Upper lobe of right lung (tissue), 1 donor: Measurements from ENCODE around the gene GDPD5. TPM values are rescaled to one million over a fixed set of nuclear protein-coding genes. Genes with fewer than 3 reads are reported as not detected.

Experiments
- ATAC-seq: fragments of 200-7000 bp; cut with Tn5 transposase; one replicate; pipeline ENCODE4 v1.9.1; 2020; ENCODE audit warnings: mild to moderate bottlenecking, moderate library complexity
- DNase-seq: peaks from one replicate; pipeline ENCODE4 v3.0.0-alpha.2; 2020
- H3K27ac ChIP-seq: fragments of 200-600 bp; one replicate; pipeline ENCODE4 v1.8.0; 2022
- H3K27me3 ChIP-seq: fragments of 200-600 bp; one replicate; pipeline ENCODE4 v1.8.0; 2022; ENCODE audit warnings: mild to moderate bottlenecking
- H3K36me3 ChIP-seq: fragments of 200-600 bp; one replicate; pipeline ENCODE4 v1.8.0; 2022
- H3K4me1 ChIP-seq: fragments of 200-600 bp; one replicate; pipeline ENCODE4 v1.8.0; 2022
- H3K4me3 ChIP-seq: fragments of 200-600 bp; one replicate; pipeline ENCODE4 v1.8.0; 2022; ENCODE audit warnings: mild to moderate bottlenecking
- H3K9me3 ChIP-seq: fragments of 200-600 bp; one replicate; pipeline ENCODE4 v1.8.0; 2022
- intact Hi-C: fragments of 100-400 bp; cut with DNase I; formaldehyde crosslinking; loops from one replicate; pipeline ENCODE4 v1.11.0; 2022
- total RNA-seq: library from RNA; stranded (reverse); fragmentation: NEBNext Ultra II Directional; extraction: Animal tissue kit (Norgen Biotek cat#: 25700); gene quantifications from one replicate; pipeline ENCODE4 v1.2.1, GENCODE V29; 2021
- TF ChIP-seq, protein P1 (sequence below): fragments of 200-600 bp; IDR thresholded peaks from one replicate; pipeline ENCODE4 v1.8.0; 2022; ENCODE audit warnings: antibody characterized with exemption
- donor health status: DM: no; HTN: yes; CAD: no; lungs with severe emphysema.

GDPD5 gene
- total RNA-seq, 1 donor from 2014 or later, result 19.3 TPM

DNA sequence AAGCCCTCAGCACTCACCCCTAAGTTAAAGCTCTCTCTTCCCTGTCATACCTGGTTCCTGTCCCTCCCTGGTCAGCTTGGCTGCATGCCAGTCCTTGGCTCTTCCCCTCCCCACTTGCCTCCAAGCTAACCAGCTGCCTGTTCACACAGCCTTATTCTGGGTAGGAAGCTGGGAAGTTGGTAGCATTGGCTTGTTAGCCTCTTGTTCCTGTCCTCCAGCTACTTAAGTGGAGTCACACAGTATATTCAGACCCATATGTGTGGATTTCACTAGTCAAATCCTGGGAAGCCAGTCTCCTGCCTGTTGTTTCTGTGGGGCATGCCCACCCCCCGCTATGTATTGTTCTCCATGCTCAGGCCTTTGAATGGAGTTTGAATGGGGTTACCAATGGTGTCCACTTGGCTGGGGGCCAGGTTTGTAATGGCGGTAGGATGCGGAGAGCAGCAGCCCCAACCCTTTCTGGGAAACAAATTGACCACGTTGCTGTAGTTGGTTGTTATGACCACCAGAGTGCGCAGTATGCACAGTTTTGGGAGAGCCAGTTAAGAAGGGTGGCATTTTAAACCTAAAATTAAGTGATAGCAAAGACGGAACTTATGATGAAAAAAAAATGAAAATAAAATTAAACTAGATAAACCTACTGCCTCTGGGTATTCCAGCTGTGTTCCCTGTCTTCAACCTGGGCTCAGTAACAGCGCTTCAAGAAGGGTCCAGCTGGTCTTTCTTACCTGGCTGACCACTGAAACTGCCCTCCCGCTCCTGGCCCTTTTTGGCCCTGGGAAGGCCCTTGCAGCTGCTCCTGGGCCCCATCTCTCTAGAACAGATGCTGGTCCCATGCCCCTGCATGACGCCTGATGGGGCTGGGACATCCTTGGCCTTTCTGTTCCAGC is 137.1 kb downstream of the GDPD5 start:
- DNase-seq (peak; percentile 76), ATAC-seq (peak; percentile 86)
- H3K4me3 ChIP-seq, result no peak overlapping the region
- intact Hi-C loops, result no loop called here
- H3K27me3 ChIP-seq, result no peaks in the 10 kb centered on the region
- no peaks in the 10 kb centered on the region for H3K9me3 ChIP-seq
- TF ChIP-seq, protein P1, sequence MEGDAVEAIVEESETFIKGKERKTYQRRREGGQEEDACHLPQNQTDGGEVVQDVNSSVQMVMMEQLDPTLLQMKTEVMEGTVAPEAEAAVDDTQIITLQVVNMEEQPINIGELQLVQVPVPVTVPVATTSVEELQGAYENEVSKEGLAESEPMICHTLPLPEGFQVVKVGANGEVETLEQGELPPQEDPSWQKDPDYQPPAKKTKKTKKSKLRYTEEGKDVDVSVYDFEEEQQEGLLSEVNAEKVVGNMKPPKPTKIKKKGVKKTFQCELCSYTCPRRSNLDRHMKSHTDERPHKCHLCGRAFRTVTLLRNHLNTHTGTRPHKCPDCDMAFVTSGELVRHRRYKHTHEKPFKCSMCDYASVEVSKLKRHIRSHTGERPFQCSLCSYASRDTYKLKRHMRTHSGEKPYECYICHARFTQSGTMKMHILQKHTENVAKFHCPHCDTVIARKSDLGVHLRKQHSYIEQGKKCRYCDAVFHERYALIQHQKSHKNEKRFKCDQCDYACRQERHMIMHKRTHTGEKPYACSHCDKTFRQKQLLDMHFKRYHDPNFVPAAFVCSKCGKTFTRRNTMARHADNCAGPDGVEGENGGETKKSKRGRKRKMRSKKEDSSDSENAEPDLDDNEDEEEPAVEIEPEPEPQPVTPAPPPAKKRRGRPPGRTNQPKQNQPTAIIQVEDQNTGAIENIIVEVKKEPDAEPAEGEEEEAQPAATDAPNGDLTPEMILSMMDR, result peak; percentile 83
- peaks cover 12% of the 10 kb centered on the region for H3K4me1 ChIP-seq
- H3K27ac ChIP-seq, result peak overlapping the region; percentile 28
- no peaks in the 10 kb centered on the region for H3K36me3 ChIP-seq

DNA sequence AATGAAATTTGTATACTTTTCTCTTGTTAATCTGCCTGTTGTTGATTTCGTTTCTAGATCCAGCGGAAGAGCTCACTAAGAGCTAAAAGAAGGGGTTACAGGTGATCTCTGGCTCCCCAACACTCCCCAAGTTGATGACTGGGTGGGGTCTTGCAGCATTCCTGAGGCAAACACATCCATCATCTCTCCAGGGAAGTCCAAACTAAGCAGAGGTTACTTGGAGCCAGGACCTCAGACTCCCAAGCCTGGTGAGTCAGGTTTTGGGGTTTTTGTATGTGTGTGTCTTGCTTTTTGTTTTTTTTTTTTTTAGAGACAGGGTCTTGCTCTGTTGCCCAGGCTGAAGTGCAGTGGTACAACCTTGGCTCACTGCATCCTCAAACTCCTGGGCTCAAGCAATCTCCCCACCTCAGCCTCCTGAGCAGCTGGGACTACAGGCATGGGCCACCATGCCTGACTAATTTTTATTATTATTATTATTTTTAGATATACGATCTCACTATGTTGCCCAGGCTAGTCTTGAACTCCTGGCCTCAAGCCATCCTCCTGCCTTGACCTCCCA is 137.9 kb downstream of the GDPD5 start:
- ATAC-seq (no peak), DNase-seq (no peak)
- Histone ChIP-seq H3K4me1 (peaks cover 17% of the 10 kb centered on the region), H3K27me3 (no peaks in the 10 kb centered on the region), H3K4me3 (no peak overlapping the region), H3K27ac (peak overlapping the region; percentile 28), H3K36me3 (no peaks in the 10 kb centered on the region), H3K9me3 (no peaks in the 10 kb centered on the region)
- TF ChIP-seq, protein P1, result no peak
- intact Hi-C loops, result no loop called here

DNA sequence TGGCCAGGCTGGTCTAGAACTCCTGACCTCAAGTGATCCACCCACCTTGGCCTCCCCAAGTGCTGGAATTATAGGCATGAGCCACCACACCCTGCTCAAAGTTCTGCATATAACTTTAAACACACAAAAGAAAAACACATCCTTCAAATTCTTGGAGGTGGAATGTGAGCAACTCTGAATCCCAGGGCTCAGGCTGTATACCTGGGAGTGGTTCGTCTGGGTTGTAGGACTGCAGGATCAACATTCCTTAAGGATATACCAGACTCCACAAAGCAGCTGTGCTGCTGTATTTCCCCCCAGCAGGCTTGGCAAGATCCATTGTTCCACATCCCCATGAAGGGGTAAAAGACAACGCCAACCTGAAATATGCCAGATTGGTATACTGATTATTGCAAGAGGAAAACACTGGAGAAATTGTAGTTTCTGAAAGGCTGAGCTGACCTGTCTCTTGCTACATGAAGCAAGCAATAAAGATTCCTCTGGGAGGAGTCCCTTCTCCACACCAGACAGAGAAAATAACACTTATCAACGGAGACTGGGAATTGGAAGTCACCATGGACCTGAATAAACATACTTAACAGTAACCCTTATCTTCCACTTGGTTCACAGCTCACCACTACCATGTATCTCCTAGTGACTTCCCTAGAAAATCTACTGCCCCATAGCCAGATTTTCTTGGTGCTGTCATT is 138.7 kb downstream of the GDPD5 start:
- H3K27ac ChIP-seq, result peak overlapping the region; percentile 28
- H3K4me3 ChIP-seq, result no peak overlapping the region
- H3K9me3 ChIP-seq, result no peaks in the 10 kb centered on the region
- DNase-seq (peak; percentile 4), ATAC-seq (peak; percentile 47)
- intact Hi-C loops, result no loop called here
- no peaks in the 10 kb centered on the region for H3K27me3 ChIP-seq
- H3K36me3 ChIP-seq, result no peaks in the 10 kb centered on the region
- H3K4me1 ChIP-seq, result peaks cover 17% of the 10 kb centered on the region
- TF ChIP-seq, protein P1, result no peak

Other genes with a start within 250 kb of the GDPD5 start
- 188 TPM for gene ARRB1, start 174.3 kb downstream of the GDPD5 start, total RNA-seq
- 1,778 TPM for gene RPS3, start 126.4 kb downstream of the GDPD5 start, total RNA-seq
- gene KLHL35, start 92.7 kb downstream of the GDPD5 start, total RNA-seq, result 3.4 TPM
- 152 TPM for gene SERPINH1, start 36.3 kb upstream of the GDPD5 start, total RNA-seq
- gene MAP6, start 143.1 kb upstream of the GDPD5 start, total RNA-seq, result 5.8 TPM
- gene MOGAT2, start 191.9 kb upstream of the GDPD5 start, total RNA-seq, result not detected
- gene DGAT2, start 242.8 kb upstream of the GDPD5 start, total RNA-seq, result 6.2 TPM